PFSK-1 (cell line): Measurements from ENCODE around the gene MAP3K7.

Experiments
- POLR2AphosphoS5 ChIP-seq: IDR thresholded peaks from 2 replicates; pipeline ENCODE4 v1.6.1; 2012; ENCODE audit warnings: low read depth, mild to moderate bottlenecking, control low read depth, low read length, moderate library complexity
- TF ChIP-seq, protein P1 (sequence below), 2 experiments: IDR thresholded peaks; 2 replicates each; pipeline versions ENCODE4 v1.6.1 to v1.8.0; 2011 to 2012; ENCODE audit warnings: low read depth in 2 of 2, low read length in 2 of 2, control low read depth in 1 of 2, inconsistent platforms in 1 of 2, mild to moderate bottlenecking in 1 of 2, moderate library complexity in 1 of 2; ENCODE audit not compliant: insufficient read depth in 1 of 2

DNA sequence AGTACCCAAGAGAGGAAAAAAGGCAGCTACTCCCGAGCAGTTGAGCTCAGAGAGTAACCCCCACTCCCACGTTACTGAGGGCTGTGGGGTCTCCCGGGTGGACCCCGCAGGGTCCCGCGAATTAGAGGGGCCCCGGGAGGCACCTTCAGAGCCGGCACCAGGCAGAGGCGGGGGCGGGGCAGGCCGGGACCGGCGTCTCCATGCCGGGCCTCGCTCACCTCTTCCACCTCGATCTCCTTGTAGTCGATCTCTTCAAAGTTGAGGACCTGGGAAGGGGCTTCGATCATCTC lies 381 bp downstream of the MAP3K7 start:
- TF ChIP-seq POLR2AphosphoS5: no peak
- TF ChIP-seq, protein P1, sequence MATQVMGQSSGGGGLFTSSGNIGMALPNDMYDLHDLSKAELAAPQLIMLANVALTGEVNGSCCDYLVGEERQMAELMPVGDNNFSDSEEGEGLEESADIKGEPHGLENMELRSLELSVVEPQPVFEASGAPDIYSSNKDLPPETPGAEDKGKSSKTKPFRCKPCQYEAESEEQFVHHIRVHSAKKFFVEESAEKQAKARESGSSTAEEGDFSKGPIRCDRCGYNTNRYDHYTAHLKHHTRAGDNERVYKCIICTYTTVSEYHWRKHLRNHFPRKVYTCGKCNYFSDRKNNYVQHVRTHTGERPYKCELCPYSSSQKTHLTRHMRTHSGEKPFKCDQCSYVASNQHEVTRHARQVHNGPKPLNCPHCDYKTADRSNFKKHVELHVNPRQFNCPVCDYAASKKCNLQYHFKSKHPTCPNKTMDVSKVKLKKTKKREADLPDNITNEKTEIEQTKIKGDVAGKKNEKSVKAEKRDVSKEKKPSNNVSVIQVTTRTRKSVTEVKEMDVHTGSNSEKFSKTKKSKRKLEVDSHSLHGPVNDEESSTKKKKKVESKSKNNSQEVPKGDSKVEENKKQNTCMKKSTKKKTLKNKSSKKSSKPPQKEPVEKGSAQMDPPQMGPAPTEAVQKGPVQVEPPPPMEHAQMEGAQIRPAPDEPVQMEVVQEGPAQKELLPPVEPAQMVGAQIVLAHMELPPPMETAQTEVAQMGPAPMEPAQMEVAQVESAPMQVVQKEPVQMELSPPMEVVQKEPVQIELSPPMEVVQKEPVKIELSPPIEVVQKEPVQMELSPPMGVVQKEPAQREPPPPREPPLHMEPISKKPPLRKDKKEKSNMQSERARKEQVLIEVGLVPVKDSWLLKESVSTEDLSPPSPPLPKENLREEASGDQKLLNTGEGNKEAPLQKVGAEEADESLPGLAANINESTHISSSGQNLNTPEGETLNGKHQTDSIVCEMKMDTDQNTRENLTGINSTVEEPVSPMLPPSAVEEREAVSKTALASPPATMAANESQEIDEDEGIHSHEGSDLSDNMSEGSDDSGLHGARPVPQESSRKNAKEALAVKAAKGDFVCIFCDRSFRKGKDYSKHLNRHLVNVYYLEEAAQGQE (IDR thresholded peaks at IDR 0.05; ENCODE audit: insufficient read depth in 1 of 2, low read depth in 2 of 2, low read length in 2 of 2): no peak
